ENCODE data around the gene TEKT2. TPM values are rescaled to one million over a fixed set of nuclear protein-coding genes. Genes with fewer than 3 reads are reported as not detected.
A peak's percentile ranks its signal among the peaks of the same experiment; 100 is the strongest.

TEKT2 gene
- total RNA-seq, 6 experiments from 2014 or later: not detected

DNA sequence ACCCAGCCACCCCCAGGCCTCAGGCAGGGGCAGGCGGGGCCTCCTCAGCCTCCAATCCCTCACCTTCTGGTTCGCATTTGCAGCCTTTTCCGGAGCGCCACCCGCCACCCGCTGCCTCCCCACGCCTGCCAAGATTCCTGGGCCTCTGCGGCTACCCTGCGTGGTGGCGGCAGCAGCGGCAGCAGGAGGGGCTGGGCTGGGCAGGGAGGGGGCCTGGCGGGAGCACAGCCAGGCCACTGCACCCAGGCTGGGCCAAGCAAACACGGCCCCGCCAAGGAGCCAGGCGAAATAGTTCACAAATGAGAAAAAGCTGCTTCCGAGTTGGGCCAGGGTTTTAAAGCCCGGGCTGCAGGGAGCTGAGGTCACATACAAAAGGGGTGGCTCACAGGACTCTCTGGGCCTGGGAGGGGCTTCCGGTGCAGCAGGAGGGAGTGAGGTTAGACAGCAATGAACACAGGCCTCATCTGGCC lies 31.3 kb downstream of the TEKT2 start:
- Mint-ChIP-seq H3K4me3 (peak overlapping the region; percentile 74), H3K36me3 (ENCODE audit: low read depth) (no peaks in the 10 kb centered on the region), H3K9me3 (no peaks in the 10 kb centered on the region), H3K27ac (peak overlapping the region; percentile 98), H3K4me1 (ENCODE audit: low read depth) (peaks cover 64% of the 10 kb centered on the region), H3K27me3 (ENCODE audit: insufficient read depth) (peaks cover 3% of the 10 kb centered on the region)
- TF ChIP-seq, protein P1, sequence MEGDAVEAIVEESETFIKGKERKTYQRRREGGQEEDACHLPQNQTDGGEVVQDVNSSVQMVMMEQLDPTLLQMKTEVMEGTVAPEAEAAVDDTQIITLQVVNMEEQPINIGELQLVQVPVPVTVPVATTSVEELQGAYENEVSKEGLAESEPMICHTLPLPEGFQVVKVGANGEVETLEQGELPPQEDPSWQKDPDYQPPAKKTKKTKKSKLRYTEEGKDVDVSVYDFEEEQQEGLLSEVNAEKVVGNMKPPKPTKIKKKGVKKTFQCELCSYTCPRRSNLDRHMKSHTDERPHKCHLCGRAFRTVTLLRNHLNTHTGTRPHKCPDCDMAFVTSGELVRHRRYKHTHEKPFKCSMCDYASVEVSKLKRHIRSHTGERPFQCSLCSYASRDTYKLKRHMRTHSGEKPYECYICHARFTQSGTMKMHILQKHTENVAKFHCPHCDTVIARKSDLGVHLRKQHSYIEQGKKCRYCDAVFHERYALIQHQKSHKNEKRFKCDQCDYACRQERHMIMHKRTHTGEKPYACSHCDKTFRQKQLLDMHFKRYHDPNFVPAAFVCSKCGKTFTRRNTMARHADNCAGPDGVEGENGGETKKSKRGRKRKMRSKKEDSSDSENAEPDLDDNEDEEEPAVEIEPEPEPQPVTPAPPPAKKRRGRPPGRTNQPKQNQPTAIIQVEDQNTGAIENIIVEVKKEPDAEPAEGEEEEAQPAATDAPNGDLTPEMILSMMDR (IDR thresholded peaks at IDR 0.05): no peak
- DNase-seq: peak; percentile 75

DNA sequence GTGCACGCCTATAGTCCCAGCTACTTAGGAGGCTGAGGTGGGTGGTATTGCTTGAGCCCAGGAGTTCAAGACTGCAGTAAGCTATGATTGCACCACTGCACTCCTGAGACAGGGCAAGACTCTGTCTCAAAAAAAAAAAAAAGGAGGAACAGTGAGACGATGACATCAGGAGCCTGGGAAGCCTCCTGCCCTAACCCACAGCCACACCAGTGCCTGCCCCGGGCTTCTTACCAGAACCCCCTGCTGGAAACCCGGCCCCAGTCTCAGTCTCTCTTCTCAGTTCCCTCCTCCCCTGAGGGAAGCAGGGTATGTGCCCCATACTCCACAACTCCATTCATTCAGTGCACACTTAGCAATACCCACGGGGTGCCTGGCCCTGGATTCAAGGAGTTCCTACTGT lies 32.0 kb downstream of the TEKT2 start:
- DNase-seq: peak; percentile 19
- H3K4me1 Mint-ChIP-seq (ENCODE audit: low read depth): peaks cover 58% of the 10 kb centered on the region
- H3K36me3 Mint-ChIP-seq (ENCODE audit: low read depth): no peaks in the 10 kb centered on the region
- H3K27ac Mint-ChIP-seq: peak overlapping the region; percentile 98
- H3K9me3 Mint-ChIP-seq: no peaks in the 10 kb centered on the region
- TF ChIP-seq, protein P1 (IDR thresholded peaks at IDR 0.05): no peak
- H3K27me3 Mint-ChIP-seq (ENCODE audit: insufficient read depth): peaks cover 3% of the 10 kb centered on the region
- peak overlapping the region; percentile 74; the same call in 1 of the 2 replicates for H3K4me3 Mint-ChIP-seq

- no peak for DNase-seq
- Mint-ChIP-seq H3K27me3 (ENCODE audit: insufficient read depth) (peaks cover 3% of the 10 kb centered on the region), H3K36me3 (ENCODE audit: low read depth) (no peaks in the 10 kb centered on the region), H3K4me3 (no peak overlapping the region), H3K4me1 (ENCODE audit: low read depth) (peaks cover 51% of the 10 kb centered on the region), H3K27ac (peak overlapping the region; percentile 98), H3K9me3 (no peaks in the 10 kb centered on the region)
- TF ChIP-seq, protein P1 (IDR thresholded peaks at IDR 0.05): no peak
Measured at GRCh38 chr1:36116901-36117300, 33.0 kb downstream of the TEKT2 start.

- peaks cover 37% of the 10 kb centered on the region for H3K4me1 Mint-ChIP-seq (ENCODE audit: low read depth)
- DNase-seq: no peak
- H3K27ac Mint-ChIP-seq: no peak overlapping the region
- H3K9me3 Mint-ChIP-seq: no peaks in the 10 kb centered on the region
- TF ChIP-seq, protein P1 (IDR thresholded peaks at IDR 0.05): no peak
- no peaks in the 10 kb centered on the region for H3K36me3 Mint-ChIP-seq (ENCODE audit: low read depth)
- peaks cover 9% of the 10 kb centered on the region for H3K27me3 Mint-ChIP-seq (ENCODE audit: insufficient read depth)
- no peak overlapping the region for H3K4me3 Mint-ChIP-seq
Measured at GRCh38 chr1:36118447-36119204, 34.7 kb downstream of the TEKT2 start.

GRCh38 chr1:36119456-36119855 lies 35.6 kb downstream of the TEKT2 start:
- DNase-seq: no peak
- Mint-ChIP-seq H3K27me3 (ENCODE audit: insufficient read depth) (peaks cover 15% of the 10 kb centered on the region), H3K9me3 (no peaks in the 10 kb centered on the region), H3K27ac (no peak overlapping the region), H3K4me1 (ENCODE audit: low read depth) (peaks cover 33% of the 10 kb centered on the region), H3K4me3 (no peak overlapping the region), H3K36me3 (ENCODE audit: low read depth) (no peaks in the 10 kb centered on the region)
- TF ChIP-seq, protein P1 (IDR thresholded peaks at IDR 0.05): no peak

Measured in HFFc6 (cell line).